AG04449 (cell line): Measurements from ENCODE around the gene HMGB2.
A peak's percentile ranks its signal among the peaks of the same experiment; 100 is the strongest.

Experiments
- CTCF ChIA-PET: fragments of 350-600 bp; formaldehyde crosslinking; extraction: SDS; loops from one replicate; lab custom pipeline; 2021; ENCODE audit warnings: antibody characterized with exemption; lab: Yijun Ruan, JAX
- POLR2A ChIA-PET: fragments of 400-600, 350-600 bp; formaldehyde crosslinking; extraction: SDS; loops from one replicate; lab custom pipeline; 2020; ENCODE audit warnings: antibody characterized with exemption, inconsistent platforms; lab: Yijun Ruan, JAX
- DNase-seq: peaks from one replicate; pipeline ENCODE4 v3.0.0-alpha.2; 2010; ENCODE audit warnings: low read depth, low spot score
- H3K4me3 ChIP-seq: 2 replicates; pipeline ENCODE4 v1.5.1; 2011; ENCODE audit warnings: low read depth, mild to moderate bottlenecking, control low read depth, low read length
- CTCF ChIP-seq: IDR thresholded peaks from one replicate; pipeline ENCODE4 v1.5.1; 2011; ENCODE audit warnings: mild to moderate bottlenecking, moderate library complexity, low read length, control low read depth, inconsistent platforms; ENCODE audit not compliant: insufficient read depth; ENCODE audit errors: missing control alignments

The HMGB2 gene

GRCh38 chr4:173334085-173334890, at the start of gene HMGB2:
Gene HMGB2 (minus strand): TSS chr4:173334358. CDS start chr4:173333649, 709 bp downstream.
- peak; percentile 100 for DNase-seq
- peak within 1 kb of the TSS; percentile 98 for H3K4me3 ChIP-seq
- CTCF ChIA-PET, result interaction anchor here (0.9 to 7.6 kb wide), 9 partner anchors 14 to 321 kb away, joined by 3 to 68 read pairs (median 4); no protein-coding TSS in a partner anchor
- TF ChIP-seq CTCF, result no peak
- POLR2A ChIA-PET, result interaction anchor here (0.5 to 4.0 kb wide), 19 partner anchors 9 to 193 kb away, joined by 3 to 52 read pairs (median 4); partner anchors contain the start of gene SAP30

- ChIA-PET CTCF (interaction anchor here (1.6 kb wide), 1 partner anchor 11 kb away, joined by 3 read pairs; no protein-coding TSS in a partner anchor), POLR2A (no interaction called here)
- TF ChIP-seq CTCF, result no peak
- no peak for DNase-seq
- no peak overlapping the region for H3K4me3 ChIP-seq
These were observed 48.2 kb upstream of the HMGB2 start for GRCh38 chr4:173382349-173382748.

GRCh38 chr4:173381610-173382009, 47.5 kb upstream of the HMGB2 start:
- ChIA-PET POLR2A (no interaction called here), CTCF (no interaction called here)
- H3K4me3 ChIP-seq, result no peak overlapping the region
- no peak for DNase-seq
- no peak for TF ChIP-seq CTCF

- no peak for DNase-seq
- CTCF ChIA-PET, result no interaction called here
- H3K4me3 ChIP-seq, result no peak overlapping the region
- no peak for TF ChIP-seq CTCF
- POLR2A ChIA-PET, result no interaction called here
These were observed 46.8 kb upstream of the HMGB2 start for GRCh38 chr4:173380987-173381386.

GRCh38 chr4:173379929-173380328, 45.8 kb upstream of the HMGB2 start:
- ChIA-PET CTCF (interaction anchor here (1.0 kb wide), 1 partner anchor 60 kb away, joined by 3 read pairs; no protein-coding TSS in a partner anchor), POLR2A (no interaction called here)
- DNase-seq, result no peak
- no peak for TF ChIP-seq CTCF
- H3K4me3 ChIP-seq, result no peak overlapping the region

GRCh38 chr4:173374588-173374987, 40.4 kb upstream of the HMGB2 start:
- no peak for TF ChIP-seq CTCF
- ChIA-PET CTCF (interaction anchor here (1.2 to 1.6 kb wide), 5 partner anchors 9 to 55 kb away, joined by 3 to 4 read pairs (median 4); no protein-coding TSS in a partner anchor), POLR2A (interaction anchor here (1.2 kb wide), 1 partner anchor 40 kb away, joined by 4 read pairs; the partner anchor contains the start of gene HMGB2)
- H3K4me3 ChIP-seq, result no peak overlapping the region
- no peak for DNase-seq
